Fibroblast of the aortic adventitia (primary cell): ENCODE measurements around the gene SPTLC3. TPM values are rescaled to one million over a fixed set of nuclear protein-coding genes. Genes with fewer than 3 reads are reported as not detected.

Experiments used
- DNase-seq: peaks from one replicate; pipeline ENCODE4 v3.0.0-alpha.2; 2010; ENCODE audit warnings: low read depth
- H3K4me3 ChIP-seq: 2 replicates; pipeline ENCODE4 v1.5.1; 2011; ENCODE audit warnings: low read depth, mild to moderate bottlenecking, control low read depth, low read length, moderate library complexity
- CTCF ChIP-seq: IDR thresholded peaks from 2 replicates; pipeline ENCODE4 v1.5.1; 2011; ENCODE audit warnings: mild to moderate bottlenecking, low read length, control low read depth, inconsistent platforms; ENCODE audit not compliant: insufficient read depth
- total RNA-seq: library from RNA; depleted of rRNA; stranded (reverse); fragments of >200 nt; gene quantifications from 2 replicates; pipeline ENCODE4 v1.2.3, GENCODE V29; 2012; ENCODE audit warnings: low replicate concordance

SPTLC3 gene
- total RNA-seq, 1 donor, result 30.6 TPM

- H3K4me3 ChIP-seq, result no peak overlapping the region
- no peak for DNase-seq
- no peak for TF ChIP-seq CTCF
Measured at GRCh38 chr20:13213335-13213734, 204.6 kb downstream of the SPTLC3 start.

- no peak for DNase-seq
- TF ChIP-seq CTCF, result no peak
- H3K4me3 ChIP-seq, result no peak overlapping the region
Measured at GRCh38 chr20:13216533-13216932, 207.8 kb downstream of the SPTLC3 start.

Other genes starting within 250 kb of the SPTLC3 start
- gene ISM1, start 212.3 kb downstream of the SPTLC3 start, total RNA-seq, result 1.1 TPM in 1 of 2 replicates, not detected in the other